Activated CD8-positive, alpha-beta T cell treated with anti-CD3 and anti-CD28 coated beads for 36 hours (primary cell): ENCODE measurements around the gene PDGFC. TPM values are rescaled to one million over a fixed set of nuclear protein-coding genes. Genes with fewer than 3 reads are reported as not detected.

ENCODE experiments used
- ATAC-seq: fragments of 200-7000 bp; cut with Tn5 transposase; one replicate; pipeline ENCODE4 v1.10.0; 2021; ENCODE audit warnings: mild to moderate bottlenecking, moderate library complexity
- CTCF ChIA-PET: fragments of 350-600 bp; sonication (Branson Sonifier 250); formaldehyde crosslinking; loops from one replicate; lab custom pipeline; 2021; ENCODE audit warnings: antibody characterized with exemption; lab: Charles Lee
- POLR2A ChIA-PET: fragments of 350-600 bp; sonication (Branson Sonifier 250); formaldehyde crosslinking; loops from one replicate; lab custom pipeline; 2021; ENCODE audit warnings: antibody characterized with exemption; lab: Charles Lee
- DNase-seq: peaks from one replicate; pipeline ENCODE4 v3.0.0-alpha.2; 2020
- H3K27ac Mint-ChIP-seq: one replicate; pipeline ENCODE4 v1.8.0; 2021; ENCODE audit warnings: mild to moderate bottlenecking, mixed read lengths
- H3K27me3 Mint-ChIP-seq: one replicate; pipeline ENCODE4 v1.8.0; 2021; ENCODE audit warnings: mixed read lengths
- H3K36me3 Mint-ChIP-seq: one replicate; pipeline ENCODE4 v1.8.0; 2021; ENCODE audit warnings: low read depth, mixed read lengths
- H3K4me1 Mint-ChIP-seq: one replicate; pipeline ENCODE4 v1.8.0; 2021; ENCODE audit warnings: low read depth, mixed read lengths
- H3K4me3 Mint-ChIP-seq: one replicate; pipeline ENCODE4 v1.8.0; 2021; ENCODE audit warnings: mild to moderate bottlenecking, moderate library complexity, mixed read lengths
- H3K9me3 Mint-ChIP-seq: one replicate; pipeline ENCODE4 v1.8.0; 2021; ENCODE audit warnings: mixed read lengths
- CTCF ChIP-seq: fragments of 200-600 bp; IDR thresholded peaks from one replicate; pipeline ENCODE4 v1.8.0; 2022; ENCODE audit warnings: antibody characterized with exemption, mild to moderate bottlenecking
- intact Hi-C: fragments of 100-400 bp; cut with micrococcal nuclease; formaldehyde crosslinking; loops from one replicate; pipeline ENCODE4 v1.10.0; 2022
- total RNA-seq, 2 experiments: library from RNA; stranded (reverse); gene quantifications; one replicate each; pipeline ENCODE4 v1.2.3, GENCODE V29; 2021

The PDGFC gene
- total RNA-seq, 2 experiments from 2014 or later = not detected

GRCh38 chr4:156827519-156827918 lies 144.1 kb downstream of the PDGFC start:
- Mint-ChIP-seq H3K27me3 (no peaks in the 10 kb centered on the region), H3K36me3 (no peaks in the 10 kb centered on the region), H3K27ac (no peak overlapping the region), H3K4me1 (no peaks in the 10 kb centered on the region), H3K9me3 (no peaks in the 10 kb centered on the region), H3K4me3 (no peak overlapping the region)
- no peak for TF ChIP-seq CTCF
- CTCF ChIA-PET = no interaction called here
- DNase-seq (no peak), ATAC-seq (no peak)
- intact Hi-C loops = no loop called here
- POLR2A ChIA-PET = no interaction called here

GRCh38 chr4:156825074-156825473 lies 146.5 kb downstream of the PDGFC start:
- H3K36me3 Mint-ChIP-seq = no peaks in the 10 kb centered on the region
- ATAC-seq = no peak
- no peak overlapping the region for H3K4me3 Mint-ChIP-seq
- CTCF ChIA-PET = no interaction called here
- H3K4me1 Mint-ChIP-seq = no peaks in the 10 kb centered on the region
- H3K27ac Mint-ChIP-seq = no peak overlapping the region
- intact Hi-C loops = no loop called here
- H3K27me3 Mint-ChIP-seq = no peaks in the 10 kb centered on the region
- H3K9me3 Mint-ChIP-seq = no peaks in the 10 kb centered on the region
- POLR2A ChIA-PET = no interaction called here
- no peak for DNase-seq
- no peak for TF ChIP-seq CTCF

GRCh38 chr4:156824451-156825060 lies 147.0 kb downstream of the PDGFC start:
- no peak for TF ChIP-seq CTCF
- no peaks in the 10 kb centered on the region for H3K4me1 Mint-ChIP-seq
- ChIA-PET POLR2A (no interaction called here), CTCF (no interaction called here)
- H3K9me3 Mint-ChIP-seq = no peaks in the 10 kb centered on the region
- no peak overlapping the region for H3K27ac Mint-ChIP-seq
- H3K36me3 Mint-ChIP-seq = no peaks in the 10 kb centered on the region
- H3K4me3 Mint-ChIP-seq = no peak overlapping the region
- ATAC-seq = no peak
- no peaks in the 10 kb centered on the region for H3K27me3 Mint-ChIP-seq
- DNase-seq = no peak
- intact Hi-C loops = no loop called here

GRCh38 chr4:156820931-156821330 lies 150.7 kb downstream of the PDGFC start:
- no peaks in the 10 kb centered on the region for H3K9me3 Mint-ChIP-seq
- DNase-seq (no peak), ATAC-seq (no peak)
- H3K27me3 Mint-ChIP-seq = no peaks in the 10 kb centered on the region
- no peak overlapping the region for H3K4me3 Mint-ChIP-seq
- H3K4me1 Mint-ChIP-seq = no peaks in the 10 kb centered on the region
- ChIA-PET CTCF (no interaction called here), POLR2A (no interaction called here)
- no peak overlapping the region for H3K27ac Mint-ChIP-seq
- intact Hi-C loops = no loop called here
- no peaks in the 10 kb centered on the region for H3K36me3 Mint-ChIP-seq
- TF ChIP-seq CTCF = no peak

- CTCF ChIA-PET = no interaction called here
- intact Hi-C loops = no loop called here
Measured at GRCh38 chr4:156816360-156816755, 155.2 kb downstream of the PDGFC start.

More at GRCh38 chr4:156816360-156816755, 155.2 kb downstream of the PDGFC start:
- H3K36me3 Mint-ChIP-seq = no peaks in the 10 kb centered on the region
- H3K4me3 Mint-ChIP-seq = no peak overlapping the region
- no peak for DNase-seq
- no peaks in the 10 kb centered on the region for H3K27me3 Mint-ChIP-seq
- no peak for ATAC-seq
- no peak for TF ChIP-seq CTCF
- H3K27ac Mint-ChIP-seq = no peak overlapping the region
- POLR2A ChIA-PET = no interaction called here
- H3K4me1 Mint-ChIP-seq = no peaks in the 10 kb centered on the region
- no peaks in the 10 kb centered on the region for H3K9me3 Mint-ChIP-seq
